GM21717 (cell line): ENCODE measurements around the gene GPRIN2.
"Not testable (repeated sequence)": the region's sequence is repeated elsewhere in the genome, so short reads cannot be mapped to it uniquely, and the experiment has no call there.

Experiments used
- ATAC-seq: cut with Tn5 transposase; IDR thresholded peaks from one replicate; pipeline ENCODE4 v1.9.1; 2021; ENCODE audit warnings: mild to moderate bottlenecking, moderate library complexity; ENCODE audit not compliant: unreplicated experiment

Gene GPRIN2

GRCh38 chr10:46570655-46571054 lies 14.2 kb upstream of the GPRIN2 start:
- ATAC-seq, result not testable (repeated sequence)

DNA sequence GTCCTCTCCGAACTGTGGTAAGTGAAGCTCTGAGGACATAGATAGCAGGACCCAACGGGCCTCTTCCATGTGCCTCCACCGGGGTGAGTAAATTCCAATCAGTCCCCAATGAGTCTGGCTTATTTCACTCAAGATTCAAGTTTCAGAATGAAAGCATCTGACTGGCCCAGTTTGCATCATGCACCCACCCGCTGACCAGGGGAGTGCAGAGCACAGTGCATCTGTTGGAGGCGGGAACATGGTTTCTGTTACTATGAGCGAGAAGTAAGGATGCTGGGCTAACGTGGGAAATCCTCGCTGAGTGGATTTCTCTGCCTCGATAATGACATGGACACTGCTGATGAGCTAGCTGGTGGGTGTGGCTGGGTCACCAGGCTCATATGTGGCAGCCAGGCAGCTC lies 10.7 kb upstream of the GPRIN2 start:
- not testable (repeated sequence) for ATAC-seq

GRCh38 chr10:46565591-46566332 lies 9.3 kb upstream of the GPRIN2 start:
- peak; percentile 63 for ATAC-seq

- no peak for ATAC-seq
These were observed 4.5 kb upstream of the GPRIN2 start for GRCh38 chr10:46560952-46561351.

DNA sequence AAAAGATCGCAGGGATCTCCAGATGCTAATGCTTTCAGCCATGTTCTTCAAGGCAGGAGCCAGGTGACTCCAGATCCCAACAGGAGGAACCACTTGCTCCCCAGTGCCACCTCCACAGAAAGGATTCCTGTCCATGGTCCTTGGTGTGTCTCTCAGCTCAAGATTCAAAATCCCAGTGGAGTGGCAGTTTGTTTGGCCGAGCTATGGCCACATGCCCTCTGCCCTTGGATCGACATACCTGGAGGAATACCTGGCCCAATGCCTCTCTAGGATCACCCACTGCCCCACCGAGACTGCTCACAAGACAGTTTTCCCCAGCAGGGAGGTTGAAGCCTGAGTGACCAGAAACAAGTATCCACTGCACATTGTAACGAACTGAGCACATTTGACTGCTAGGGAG lies 3.9 kb upstream of the GPRIN2 start:
- no peak for ATAC-seq

- no peak for ATAC-seq
These were observed 2.8 kb upstream of the GPRIN2 start for GRCh38 chr10:46559231-46559671.

- no peak for ATAC-seq
These were observed 2.1 kb upstream of the GPRIN2 start for GRCh38 chr10:46558392-46559185.

- no peak for ATAC-seq
These were observed 1.6 kb upstream of the GPRIN2 start for GRCh38 chr10:46558122-46558391.

GRCh38 chr10:46557319-46558121 lies 1.1 kb upstream of the GPRIN2 start:
- no peak for ATAC-seq

DNA sequence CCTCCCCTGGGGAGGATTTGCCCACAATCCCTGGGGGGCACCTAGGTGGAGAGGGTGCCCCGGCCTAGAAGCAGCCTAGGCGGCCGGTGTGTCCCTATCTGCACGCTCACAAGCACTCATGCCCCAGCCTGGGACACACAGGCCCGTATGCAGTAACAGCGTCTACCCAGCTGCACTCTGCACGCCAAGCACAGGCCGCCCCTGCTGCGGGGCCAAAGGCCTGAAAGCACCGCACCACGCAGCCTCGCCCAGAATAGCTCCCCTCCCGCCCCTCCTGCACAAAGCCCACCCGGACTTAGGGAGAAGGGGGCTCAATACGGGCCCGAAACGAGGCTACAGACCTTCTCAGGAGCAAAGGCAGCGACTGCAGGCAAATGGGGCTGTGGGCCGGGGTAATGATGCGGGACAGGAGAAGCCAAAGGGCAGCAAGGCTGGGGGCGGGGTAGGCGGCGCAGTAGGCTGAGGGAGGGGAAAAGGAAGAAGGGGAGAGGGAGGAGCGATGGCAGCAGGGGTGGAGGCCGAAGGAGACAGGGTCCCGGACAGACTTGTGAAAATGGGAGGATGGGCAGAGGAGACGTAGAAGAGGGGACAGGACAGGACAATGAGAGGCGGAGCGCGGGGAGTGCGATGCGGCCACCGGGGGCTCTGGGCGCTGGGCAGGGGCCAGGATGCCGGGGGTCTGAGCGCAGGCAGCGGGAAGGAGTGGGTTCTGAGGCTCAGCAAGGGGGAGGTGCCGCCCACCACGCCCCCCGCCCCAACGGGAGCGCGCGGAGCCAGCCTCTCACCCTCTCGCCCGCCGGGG lies 544 bp downstream of the GPRIN2 start:
- no peak for ATAC-seq

GRCh38 chr10:46555366-46555712 lies 1.1 kb downstream of the GPRIN2 start:
- ATAC-seq, result no peak

- ATAC-seq, result no peak
These were observed 2.2 kb downstream of the GPRIN2 start for GRCh38 chr10:46554166-46554781.

DNA sequence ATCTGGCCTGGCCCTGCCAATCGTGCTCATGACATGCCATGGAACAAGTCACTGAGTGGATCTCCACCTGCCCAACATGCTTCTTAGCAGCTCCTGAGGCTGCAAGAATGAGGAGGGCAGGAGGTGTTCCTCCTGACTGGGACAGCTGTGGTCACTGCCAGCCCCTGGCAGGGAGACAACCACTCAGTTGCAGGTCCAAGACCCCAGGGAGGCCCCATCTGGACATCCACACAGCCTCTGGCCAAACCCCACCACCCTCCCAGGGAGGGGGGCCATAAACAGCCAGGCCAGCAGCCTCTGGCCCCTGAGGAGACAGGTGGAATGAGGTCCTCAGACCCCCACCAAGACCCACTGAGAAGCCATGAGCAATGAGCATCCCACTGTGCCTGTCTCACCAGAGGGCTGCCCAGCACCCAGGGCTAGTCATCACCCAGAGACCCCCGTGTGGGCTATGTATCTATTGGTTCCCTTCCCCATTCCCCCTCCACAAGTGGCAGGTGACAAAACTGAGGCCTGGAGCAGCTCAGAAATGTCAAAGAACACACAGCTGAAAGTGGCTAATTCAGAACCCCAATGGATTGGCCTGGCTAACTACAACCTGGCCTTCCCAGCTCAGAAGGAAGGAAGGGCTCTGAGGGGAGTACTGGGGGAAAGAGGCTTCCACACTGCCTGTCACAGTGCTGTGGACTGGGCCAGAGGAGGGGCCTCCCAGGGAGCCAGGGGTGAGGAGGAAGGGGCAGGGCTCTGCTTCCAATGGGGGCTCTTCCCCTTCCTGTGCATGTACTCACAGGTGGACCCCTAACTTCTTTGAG lies 3.0 kb downstream of the GPRIN2 start:
- ATAC-seq, result no peak

DNA sequence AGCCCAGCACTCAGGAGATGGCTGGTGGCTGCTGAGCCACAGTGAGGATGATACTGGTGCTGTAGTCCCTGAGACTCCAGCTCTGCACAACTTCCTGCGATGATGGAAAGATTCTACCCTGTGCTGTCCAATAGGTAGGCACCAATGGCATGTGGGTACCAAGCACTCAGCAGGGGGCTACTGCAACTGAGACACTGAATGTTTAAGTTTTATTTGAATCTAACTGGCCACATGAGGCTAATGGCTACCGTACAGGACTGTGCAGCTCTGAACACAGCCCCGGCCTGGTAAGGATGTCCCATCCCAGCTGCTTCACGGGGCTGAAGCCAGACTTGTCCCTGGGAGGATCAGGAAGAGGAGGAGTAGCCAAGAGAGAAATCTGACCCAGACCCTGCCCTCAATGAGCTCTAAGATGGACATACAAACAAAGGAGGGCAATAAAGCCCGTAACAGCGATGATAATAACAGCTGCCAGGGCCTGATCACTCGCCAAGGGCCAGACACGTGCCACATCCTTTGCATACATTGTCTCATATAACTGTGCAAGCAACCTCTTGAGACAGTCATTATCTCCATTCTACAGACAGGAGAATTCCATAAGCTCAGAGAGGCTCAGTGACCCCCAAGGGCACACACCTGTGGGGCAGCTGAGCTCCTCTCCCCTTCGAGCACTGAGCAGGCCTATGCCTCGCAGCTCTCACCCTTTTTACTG lies 3.8 kb downstream of the GPRIN2 start:
- no peak for ATAC-seq

- no peak for ATAC-seq
These were observed 4.5 kb downstream of the GPRIN2 start for GRCh38 chr10:46551701-46552525.

GRCh38 chr10:46550795-46551700 lies 5.4 kb downstream of the GPRIN2 start:
- no peak for ATAC-seq
